Hypothalamus (tissue), 51 donors: ENCODE data around the gene GAS5.
A peak's percentile ranks its signal among the peaks of the same experiment; 100 is the strongest.
"Not testable (repeated sequence)": the region's sequence is repeated elsewhere in the genome, so short reads cannot be mapped to it uniquely, and the experiment has no call there.

Source experiments
- DNase-seq, 51 donors: peaks; one replicate each; lab custom pipeline; 2025; lab: John Stamatoyannopoulos, UW

GAS5 gene

GRCh38 chr1:173870252-173871075 lies 2.7 kb upstream of the GAS5 start:
- peak in 27 of 51 donors; percentile 3 to 66 (median 25) for DNase-seq

GRCh38 chr1:173869021-173869359 lies 1.2 kb upstream of the GAS5 start:
- no peak for DNase-seq

- DNase-seq: peak in 36 of 51 donors; percentile 32 to 93 (median 77)
These were observed 654 bp upstream of the GAS5 start, which contains the start of gene ZBTB37 for GRCh38 chr1:173868266-173869020. TSS of gene ZBTB37 (plus strand) at chr1:173868380. CDS start at chr1:173870226, 1,846 bp downstream.

GRCh38 chr1:173867141-173867752 lies 542 bp downstream of the GAS5 start:
- peak in 14 of 51 donors; percentile 6 to 76 (median 46) for DNase-seq

- DNase-seq: peak in 1 of 51 donors; percentile 39
These were observed 1.2 kb downstream of the GAS5 start for GRCh38 chr1:173866413-173867115.

GRCh38 chr1:173865468-173866164 lies 2.2 kb downstream of the GAS5 start:
- no peak for DNase-seq

DNA sequence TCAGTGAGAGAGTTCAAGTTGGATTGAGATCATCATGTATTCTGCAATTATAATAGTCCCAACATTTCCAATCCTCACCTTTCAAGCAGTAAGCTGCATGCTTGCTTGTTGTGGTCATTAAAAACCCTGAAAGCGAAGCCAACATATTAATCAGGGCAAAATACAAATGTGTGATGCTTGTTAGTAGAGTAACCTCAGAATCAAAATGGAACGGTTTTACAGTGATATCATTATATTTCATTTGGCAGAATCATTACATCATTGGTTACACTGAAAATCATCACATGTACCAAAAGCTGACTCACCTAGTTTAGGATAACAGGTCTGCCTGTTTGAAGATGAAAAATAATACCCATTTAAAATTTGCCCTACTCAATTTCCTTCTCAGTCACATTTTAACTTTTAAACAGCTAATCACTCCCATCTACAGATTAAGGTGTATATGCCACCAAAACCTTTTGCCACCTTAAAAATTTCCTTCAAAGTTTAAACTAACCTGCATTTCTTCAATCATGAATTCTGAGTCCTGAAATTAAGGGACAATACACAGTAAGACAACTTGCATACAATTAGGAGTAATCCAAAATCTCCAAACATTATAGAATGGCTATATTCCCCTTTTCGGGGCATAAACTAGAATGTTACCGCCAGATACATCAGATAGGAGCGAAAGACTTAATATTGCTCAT lies 3.5 kb downstream of the GAS5 start:
- no peak for DNase-seq

DNA sequence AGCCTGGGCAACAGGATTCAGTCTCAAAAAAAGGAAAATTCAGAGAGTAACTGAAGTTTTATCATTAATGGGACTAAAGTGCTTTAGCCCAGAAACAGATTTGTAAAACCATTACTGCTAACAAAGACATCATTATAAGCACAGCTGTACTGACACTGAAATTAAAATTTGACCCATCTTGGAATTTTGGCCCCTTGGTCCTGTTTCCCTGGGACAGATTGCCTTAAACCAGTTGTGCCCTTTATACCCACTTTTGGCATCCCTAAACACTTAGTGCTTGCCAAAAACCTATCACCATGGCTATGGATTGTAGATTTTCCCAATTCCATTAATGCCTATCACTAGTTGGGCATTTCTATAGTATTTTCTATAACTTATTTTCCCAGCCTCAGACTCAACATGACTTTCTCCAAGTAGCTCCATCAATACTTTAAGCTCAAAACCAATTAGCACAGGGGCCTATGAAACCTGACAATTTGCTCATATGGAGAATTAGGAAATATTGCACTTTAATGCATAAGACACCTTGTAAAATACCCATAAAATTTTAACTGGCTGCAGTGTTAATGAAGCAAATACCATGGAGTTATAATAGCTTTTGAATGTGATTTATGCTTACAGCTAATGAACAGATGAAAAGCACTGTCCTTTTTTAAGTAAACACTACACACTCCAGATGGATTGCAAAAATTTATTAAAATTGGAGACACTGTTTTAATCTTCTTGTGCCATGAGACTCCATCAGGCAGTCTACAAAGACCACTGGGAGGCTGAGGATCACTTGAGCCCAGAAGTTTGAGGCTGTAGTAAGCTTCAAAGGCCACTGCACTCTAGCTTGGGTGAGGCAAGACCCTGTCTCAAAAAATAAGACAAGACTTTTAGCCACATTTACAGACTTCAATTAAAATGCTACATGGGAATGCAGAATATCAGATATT lies 4.3 kb downstream of the GAS5 start:
- no peak for DNase-seq

- no peak for DNase-seq
These were observed 5.0 kb downstream of the GAS5 start for GRCh38 chr1:173862769-173863223.

GRCh38 chr1:173862146-173862768 lies 5.5 kb downstream of the GAS5 start:
- DNase-seq: not testable (repeated sequence)

DNA sequence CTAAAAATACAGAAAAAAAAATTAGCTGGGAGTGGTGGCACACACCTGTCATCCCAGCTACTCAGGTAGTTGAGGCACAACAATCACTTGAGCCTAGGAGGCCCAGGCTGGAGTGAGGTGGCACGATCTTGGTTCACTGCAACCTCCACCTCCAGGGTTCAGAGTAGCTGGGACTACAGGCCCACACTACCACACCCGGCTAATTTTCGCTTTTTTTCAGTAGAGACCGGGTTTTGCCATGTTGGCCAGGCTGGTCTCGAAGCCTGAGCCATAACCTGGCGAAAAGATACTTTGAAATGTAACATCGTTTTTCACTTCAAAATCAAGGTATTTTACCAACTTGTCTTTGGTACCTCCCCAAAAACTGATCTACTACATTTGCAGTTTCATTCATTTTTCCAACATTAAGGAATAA lies 6.1 kb downstream of the GAS5 start:
- no peak for DNase-seq

DNA sequence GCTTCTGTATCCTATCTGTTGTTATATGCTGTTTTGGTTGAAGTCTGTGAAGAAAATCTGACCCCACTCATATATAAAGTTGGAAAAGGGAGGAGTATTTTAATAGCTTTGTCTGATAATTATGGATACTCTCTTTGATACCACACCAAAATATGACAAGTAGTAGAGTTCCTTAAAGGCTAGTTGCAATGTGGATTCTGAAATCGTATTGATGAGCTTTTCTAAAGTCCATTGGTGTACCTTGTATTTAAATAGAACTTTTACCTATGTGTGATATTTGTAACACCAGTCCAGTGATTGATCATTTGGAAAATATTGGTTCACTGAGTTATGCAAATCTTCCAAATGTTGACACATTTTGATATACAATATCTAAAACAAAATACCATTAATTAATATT lies 7.7 kb downstream of the GAS5 start:
- DNase-seq: no peak

GRCh38 chr1:173859547-173859946 lies 8.2 kb downstream of the GAS5 start:
- not testable (repeated sequence) for DNase-seq

DNA sequence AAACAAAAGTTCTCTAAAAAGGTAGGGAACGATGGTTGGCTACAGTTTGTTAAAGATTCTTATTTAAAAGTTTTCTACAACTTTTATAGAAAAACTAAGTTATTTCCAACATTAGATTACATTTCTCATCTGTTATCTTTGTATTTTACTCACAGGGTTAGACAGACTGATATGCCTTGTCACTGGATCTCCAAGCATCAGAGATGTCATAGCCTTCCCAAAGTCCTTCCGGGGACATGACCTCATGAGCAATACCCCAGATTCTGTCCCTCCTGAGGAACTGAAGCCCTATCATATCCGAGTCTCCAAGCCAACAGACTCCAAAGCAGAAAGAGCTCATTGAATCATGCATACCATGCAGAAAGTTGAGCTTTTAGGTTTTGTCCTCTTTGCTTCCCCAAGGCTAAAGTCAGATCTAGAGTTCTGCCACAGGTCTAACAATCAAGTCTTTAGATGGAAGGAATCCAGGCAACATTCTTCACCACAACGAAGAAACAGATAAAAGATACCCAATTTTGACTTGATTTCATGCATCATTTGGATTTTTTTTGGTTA lies 10.3 kb downstream of the GAS5 start:
- DNase-seq: no peak

DNA sequence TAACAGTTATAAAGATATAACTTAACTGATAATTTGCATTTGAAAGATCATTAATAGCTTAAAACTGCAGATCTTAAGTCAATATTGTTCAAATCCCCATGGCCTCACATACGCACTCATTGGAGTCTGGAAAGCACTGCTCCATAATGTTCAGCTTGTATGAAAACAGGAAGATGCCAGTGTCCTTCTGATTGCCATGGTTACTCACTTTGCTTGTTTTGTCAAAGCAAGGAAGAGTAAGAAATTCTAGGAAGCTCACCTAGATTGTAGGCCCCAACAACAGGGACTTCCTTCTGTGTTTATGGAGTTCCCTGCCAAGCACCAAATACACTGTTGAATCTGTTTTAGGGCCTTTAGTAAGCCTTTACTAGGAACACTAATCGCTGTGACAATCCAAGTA lies 10.9 kb downstream of the GAS5 start:
- no peak for DNase-seq

DNA sequence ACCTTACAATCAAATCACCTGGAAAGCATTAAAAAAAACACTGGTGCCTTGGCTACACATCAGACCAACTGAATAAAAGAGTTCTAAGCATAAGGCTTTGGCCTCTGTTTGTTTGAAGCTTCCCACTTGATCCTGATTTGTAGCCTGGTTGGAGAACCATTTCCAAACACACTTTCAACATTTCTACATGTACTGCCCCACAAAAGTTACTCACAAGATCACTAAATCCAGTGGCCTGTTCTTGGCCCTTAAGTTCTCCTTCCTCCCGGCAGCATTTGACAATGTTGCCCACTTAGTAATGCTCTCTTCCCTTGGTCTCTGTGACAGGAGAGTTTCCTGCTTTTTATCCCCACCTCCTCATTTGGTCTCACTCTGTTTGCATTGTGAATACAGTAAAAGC lies 11.8 kb downstream of the GAS5 start:
- no peak for DNase-seq

DNA sequence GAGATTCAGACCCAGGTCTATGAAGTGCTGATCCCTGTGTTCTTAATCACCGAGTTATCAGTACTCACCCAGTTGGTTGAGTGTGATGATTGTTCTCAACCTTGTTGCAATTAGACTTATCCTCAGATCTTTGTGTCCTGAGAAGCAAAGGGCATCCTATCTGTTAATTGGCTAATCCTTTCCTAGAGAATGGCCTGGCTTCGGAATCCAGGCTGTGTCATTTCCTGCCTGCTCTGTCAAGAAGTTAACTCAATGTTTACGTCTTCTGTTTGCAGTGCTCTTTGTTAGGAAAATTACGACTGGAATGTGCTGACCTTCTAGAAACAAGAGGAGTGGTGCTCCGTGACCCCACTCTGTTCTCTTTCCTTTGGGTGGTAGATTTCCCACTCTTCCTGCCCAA lies 14.7 kb downstream of the GAS5 start:
- DNase-seq: no peak

GRCh38 chr1:173852105-173852504 lies 15.7 kb downstream of the GAS5 start:
- no peak for DNase-seq
